ENCODE results near the gene GOPC. TPM values are rescaled to one million over a fixed set of nuclear protein-coding genes. Genes with fewer than 3 reads are reported as not detected.

The GOPC gene
- total RNA-seq, 2 experiments from 2014 or later, result 7.2 to 7.5 TPM

- H3K4me1 Mint-ChIP-seq (ENCODE audit: low read depth), result peaks cover 30% of the 10 kb centered on the region
- no peak overlapping the region for H3K4me3 Mint-ChIP-seq
- peaks cover 13% of the 10 kb centered on the region for H3K27me3 Mint-ChIP-seq (ENCODE audit: low read depth)
- H3K27ac Mint-ChIP-seq, result no peak overlapping the region
- intact Hi-C loops (cut with micrococcal nuclease), result no loop called here
- peaks cover 4% of the 10 kb centered on the region for H3K36me3 Mint-ChIP-seq (ENCODE audit: low read depth)
- CTCF ChIA-PET, result interaction anchor here (0.7 kb wide), 1 partner anchor 16 kb away, joined by 3 read pairs; no protein-coding TSS in a partner anchor
- H3K9me3 Mint-ChIP-seq, result peaks cover 10% of the 10 kb centered on the region
- no peak for DNase-seq
These were observed 11.7 kb upstream of the GOPC start for GRCh38 chr6:117613920-117614560.

- Mint-ChIP-seq H3K27me3 (ENCODE audit: low read depth) (peaks cover 9% of the 10 kb centered on the region), H3K9me3 (no peaks in the 10 kb centered on the region), H3K36me3 (ENCODE audit: low read depth) (no peaks in the 10 kb centered on the region), H3K4me1 (ENCODE audit: low read depth) (peaks cover 11% of the 10 kb centered on the region), H3K4me3 (no peak overlapping the region), H3K27ac (no peak overlapping the region)
- CTCF ChIA-PET, result interaction anchor here (0.6 to 5.2 kb wide), 4 partner anchors 13 to 210 kb away, joined by 3 to 44 read pairs (median 5); no protein-coding TSS in a partner anchor
- intact Hi-C loops (cut with micrococcal nuclease), result loop anchor here (5.0 kb wide), 1 partner anchor 635 kb away; no protein-coding TSS in a partner anchor
- DNase-seq, result no peak
These were observed 5.2 kb upstream of the GOPC start for GRCh38 chr6:117607511-117607910.

GRCh38 chr6:117605169-117605826 is 3.0 kb upstream of the GOPC start:
- intact Hi-C loops (cut with micrococcal nuclease), result loop anchor here (1.0 to 5.0 kb wide), 5 partner anchors 49 to 633 kb away; no protein-coding TSS in a partner anchor
- Mint-ChIP-seq H3K36me3 (ENCODE audit: low read depth) (no peaks in the 10 kb centered on the region), H3K9me3 (no peaks in the 10 kb centered on the region), H3K4me3 (no peak overlapping the region), H3K27me3 (ENCODE audit: low read depth) (peaks cover 5% of the 10 kb centered on the region), H3K4me1 (ENCODE audit: low read depth) (peaks cover 16% of the 10 kb centered on the region), H3K27ac (no peak overlapping the region)
- CTCF ChIA-PET, result interaction anchor here (0.6 to 5.2 kb wide), 14 partner anchors 18 to 264 kb away, joined by 3 to 44 read pairs (median 4); no protein-coding TSS in a partner anchor
- DNase-seq, result peak; percentile 66

- H3K4me3 Mint-ChIP-seq, result no peak overlapping the region
- peaks cover 1% of the 10 kb centered on the region for H3K27me3 Mint-ChIP-seq (ENCODE audit: low read depth)
- intact Hi-C loops (cut with micrococcal nuclease), result loop anchor here (2.0 to 5.0 kb wide), 9 partner anchors 199 to 1503 kb away; partner anchors contain the start of genes ASF1A, FAM184A, KPNA5 and NT5DC1
- CTCF ChIA-PET, result interaction anchor here (0.7 to 5.2 kb wide), 14 partner anchors 13 to 160 kb away, joined by 3 to 44 read pairs (median 4); no protein-coding TSS in a partner anchor
- peaks cover 5% of the 10 kb centered on the region for H3K36me3 Mint-ChIP-seq (ENCODE audit: low read depth)
- no peak for DNase-seq
- H3K9me3 Mint-ChIP-seq, result no peaks in the 10 kb centered on the region
- H3K4me1 Mint-ChIP-seq (ENCODE audit: low read depth), result peaks cover 26% of the 10 kb centered on the region
- no peak overlapping the region for H3K27ac Mint-ChIP-seq
These were observed 1.5 kb upstream of the GOPC start for GRCh38 chr6:117603821-117604220.

GRCh38 chr6:117602899-117603588 is 733 bp upstream of the GOPC start:
- intact Hi-C loops (cut with micrococcal nuclease), result loop anchor here (1.0 to 5.0 kb wide), 15 partner anchors 13 to 1502 kb away; partner anchors contain the start of genes ASF1A, DCBLD1, FAM184A and KPNA5

GRCh38 chr6:117601811-117602150 is 530 bp downstream of the GOPC start:
- Mint-ChIP-seq H3K9me3 (no peaks in the 10 kb centered on the region), H3K27ac (peak overlapping the region; percentile 98), H3K4me3 (peak overlapping the region; percentile 99), H3K27me3 (ENCODE audit: low read depth) (no peaks in the 10 kb centered on the region), H3K36me3 (ENCODE audit: low read depth) (peaks cover 23% of the 10 kb centered on the region), H3K4me1 (ENCODE audit: low read depth) (peaks cover 33% of the 10 kb centered on the region)
- DNase-seq, result peak; percentile 20
- intact Hi-C loops (cut with micrococcal nuclease), result loop anchor here (1.0 to 5.0 kb wide), 17 partner anchors 10 to 1501 kb away; partner anchors contain the start of genes ASF1A, DCBLD1, FAM184A and KPNA5
- CTCF ChIA-PET, result interaction anchor here (0.9 to 1.0 kb wide), 3 partner anchors 43 to 152 kb away, joined by 3 to 7 read pairs (median 3); no protein-coding TSS in a partner anchor

More at GRCh38 chr6:117602899-117603588, 733 bp upstream of the GOPC start:
- Mint-ChIP-seq H3K4me1 (ENCODE audit: low read depth) (peaks cover 30% of the 10 kb centered on the region), H3K4me3 (peak overlapping the region; percentile 99), H3K27me3 (ENCODE audit: low read depth) (no peaks in the 10 kb centered on the region), H3K27ac (peak overlapping the region; percentile 98), H3K36me3 (ENCODE audit: low read depth) (peaks cover 12% of the 10 kb centered on the region), H3K9me3 (no peaks in the 10 kb centered on the region)
- DNase-seq, result no peak
- CTCF ChIA-PET, result interaction anchor here (0.6 to 5.2 kb wide), 9 partner anchors 34 to 1099 kb away, joined by 3 to 44 read pairs (median 4); no protein-coding TSS in a partner anchor

GRCh38 chr6:117600008-117600743 is 2.1 kb downstream of the GOPC start:
- peak overlapping the region; percentile 99 for H3K4me3 Mint-ChIP-seq
- peak; percentile 12 for DNase-seq
- H3K4me1 Mint-ChIP-seq (ENCODE audit: low read depth), result peaks cover 45% of the 10 kb centered on the region
- CTCF ChIA-PET, result interaction anchor here (0.7 kb wide), 1 partner anchor 51 kb away, joined by 3 read pairs; no protein-coding TSS in a partner anchor
- intact Hi-C loops (cut with micrococcal nuclease), result loop anchor here (2.0 to 5.0 kb wide), 5 partner anchors 13 to 1477 kb away; partner anchors contain the start of genes ASF1A, FAM184A, KPNA5 and TSPYL4
- H3K9me3 Mint-ChIP-seq, result peaks cover 2% of the 10 kb centered on the region
- no peaks in the 10 kb centered on the region for H3K27me3 Mint-ChIP-seq (ENCODE audit: low read depth)
- H3K36me3 Mint-ChIP-seq (ENCODE audit: low read depth), result peaks cover 35% of the 10 kb centered on the region
- peak overlapping the region; percentile 1 for H3K27ac Mint-ChIP-seq

GRCh38 chr6:117597755-117598154 is 4.6 kb downstream of the GOPC start:
- peaks cover 2% of the 10 kb centered on the region for H3K9me3 Mint-ChIP-seq
- H3K4me1 Mint-ChIP-seq (ENCODE audit: low read depth), result peaks cover 38% of the 10 kb centered on the region
- intact Hi-C loops (cut with micrococcal nuclease), result no loop called here
- CTCF ChIA-PET, result interaction anchor here (0.6 kb wide), 1 partner anchor 16 kb away, joined by 3 read pairs; no protein-coding TSS in a partner anchor
- no peaks in the 10 kb centered on the region for H3K27me3 Mint-ChIP-seq (ENCODE audit: low read depth)
- no peak for DNase-seq
- no peak overlapping the region for H3K27ac Mint-ChIP-seq
- H3K36me3 Mint-ChIP-seq (ENCODE audit: low read depth), result peaks cover 35% of the 10 kb centered on the region
- H3K4me3 Mint-ChIP-seq, result no peak overlapping the region

GRCh38 chr6:117595099-117595923 is 7.0 kb downstream of the GOPC start:
- H3K4me1 Mint-ChIP-seq (ENCODE audit: low read depth), result peaks cover 39% of the 10 kb centered on the region
- intact Hi-C loops (cut with micrococcal nuclease), result no loop called here
- H3K9me3 Mint-ChIP-seq, result peaks cover 2% of the 10 kb centered on the region
- CTCF ChIA-PET, result no interaction called here
- H3K27me3 Mint-ChIP-seq (ENCODE audit: low read depth), result no peaks in the 10 kb centered on the region
- H3K36me3 Mint-ChIP-seq (ENCODE audit: low read depth), result peaks cover 36% of the 10 kb centered on the region
- H3K4me3 Mint-ChIP-seq, result no peak overlapping the region
- DNase-seq, result no peak
- no peak overlapping the region for H3K27ac Mint-ChIP-seq

- intact Hi-C loops (cut with micrococcal nuclease), result no loop called here
- Mint-ChIP-seq H3K4me3 (no peak overlapping the region), H3K27ac (no peak overlapping the region), H3K27me3 (ENCODE audit: low read depth) (no peaks in the 10 kb centered on the region), H3K36me3 (ENCODE audit: low read depth) (peaks cover 35% of the 10 kb centered on the region), H3K4me1 (ENCODE audit: low read depth) (peaks cover 28% of the 10 kb centered on the region), H3K9me3 (peaks cover 2% of the 10 kb centered on the region)
- no peak for DNase-seq
- CTCF ChIA-PET, result no interaction called here
These were observed 9.1 kb downstream of the GOPC start for GRCh38 chr6:117592983-117593759.

All from activated naive CD4-positive, alpha-beta T cell treated with anti-CD3 and anti-CD28 coated beads for 36 hours (primary cell).